HEK293 (cell line): ENCODE data around the gene MDM4.
A peak's percentile ranks its signal among the peaks of the same experiment; 100 is the strongest.

ENCODE experiments used
- BCL11B ChIP-seq: fragments of 450-650 bp; formaldehyde crosslinking; IDR thresholded peaks from 2 replicates; pipeline ENCODE4 v1.5.1; 2016; ENCODE audit warnings: low read depth, missing biosample characterization, missing genetic modification characterization
- HOXA7 ChIP-seq: sonication (generic); formaldehyde crosslinking; IDR thresholded peaks from 2 replicates; pipeline ENCODE4 v1.8.1; 2022; ENCODE audit warnings: missing genetic modification reagents, borderline replicate concordance
- HOXC10 ChIP-seq: sonication (generic); formaldehyde crosslinking; IDR thresholded peaks from 2 replicates; pipeline ENCODE4 v1.8.1; 2023; ENCODE audit warnings: mild to moderate bottlenecking, missing genetic modification reagents
- KLF16 ChIP-seq: fragments of 450-650 bp; formaldehyde crosslinking; IDR thresholded peaks from 2 replicates; pipeline ENCODE4 v1.5.1; 2017; ENCODE audit warnings: missing biosample characterization, missing genetic modification characterization
- KLF7 ChIP-seq: fragments of 450-650 bp; formaldehyde crosslinking; IDR thresholded peaks from 2 replicates; pipeline ENCODE4 v1.5.1; 2016; ENCODE audit warnings: missing biosample characterization, missing genetic modification characterization, borderline replicate concordance
- MYNN ChIP-seq: fragments of 450-650 bp; formaldehyde crosslinking; IDR thresholded peaks from 2 replicates; pipeline ENCODE4 v1.5.1; 2016; ENCODE audit warnings: missing biosample characterization, missing genetic modification characterization, borderline replicate concordance
- RBAK ChIP-seq: fragments of 450-650 bp; formaldehyde crosslinking; IDR thresholded peaks from 2 replicates; pipeline ENCODE4 v1.5.1; 2016; ENCODE audit warnings: missing biosample characterization, missing genetic modification characterization
- REPIN1 ChIP-seq: fragments of 450-650 bp; formaldehyde crosslinking; IDR thresholded peaks from 2 replicates; pipeline ENCODE4 v1.5.1; 2017; ENCODE audit warnings: missing biosample characterization, missing genetic modification characterization, low read depth
- SCRT1 ChIP-seq: fragments of 450-650 bp; formaldehyde crosslinking; IDR thresholded peaks from 2 replicates; pipeline ENCODE4 v1.5.1; 2016; ENCODE audit warnings: missing biosample characterization, missing genetic modification characterization, borderline replicate concordance
- SCRT2 ChIP-seq: fragments of 450-650 bp; formaldehyde crosslinking; IDR thresholded peaks from 2 replicates; pipeline ENCODE4 v1.5.1; 2016; ENCODE audit warnings: missing biosample characterization, missing genetic modification characterization
- TCF7L2 ChIP-seq: IDR thresholded peaks from 2 replicates; pipeline ENCODE4 v1.6.1; 2011; ENCODE audit warnings: low read depth, mild to moderate bottlenecking, inconsistent platforms, low read length, moderate library complexity, borderline replicate concordance
- WT1 ChIP-seq: fragments of 450-650 bp; formaldehyde crosslinking; IDR thresholded peaks from 2 replicates; pipeline ENCODE4 v1.5.1; 2016; ENCODE audit warnings: missing biosample characterization, missing genetic modification characterization
- YY1 ChIP-seq: fragments of 450-650 bp; formaldehyde crosslinking; IDR thresholded peaks from 2 replicates; pipeline ENCODE4 v1.5.1; 2018; ENCODE audit warnings: missing biosample characterization, missing genetic modification characterization
- ZBTB20 ChIP-seq: fragments of 450-650 bp; formaldehyde crosslinking; IDR thresholded peaks from 2 replicates; pipeline ENCODE4 v1.5.1; 2016; ENCODE audit warnings: missing biosample characterization, missing genetic modification characterization
- ZFP3 ChIP-seq: fragments of 450-650 bp; formaldehyde crosslinking; IDR thresholded peaks from 2 replicates; pipeline ENCODE4 v1.5.1; 2016; ENCODE audit warnings: low read depth, missing biosample characterization, missing genetic modification characterization
- ZNF140 ChIP-seq: fragments of 450-650 bp; formaldehyde crosslinking; IDR thresholded peaks from 2 replicates; pipeline ENCODE4 v1.5.1; 2016; ENCODE audit warnings: missing biosample characterization, missing genetic modification characterization
- ZNF146 ChIP-seq: fragments of 450-650 bp; formaldehyde crosslinking; IDR thresholded peaks from 2 replicates; pipeline ENCODE4 v1.5.1; 2016; ENCODE audit warnings: missing biosample characterization, missing genetic modification characterization
- ZNF175 ChIP-seq: fragments of 450-650 bp; formaldehyde crosslinking; IDR thresholded peaks from 2 replicates; pipeline ENCODE4 v1.5.1; 2016; ENCODE audit warnings: missing biosample characterization, missing genetic modification characterization
- ZNF2 ChIP-seq: fragments of 450-650 bp; formaldehyde crosslinking; IDR thresholded peaks from 2 replicates; pipeline ENCODE4 v1.5.1; 2016; ENCODE audit warnings: missing biosample characterization, missing genetic modification characterization
- ZNF223 ChIP-seq: fragments of 450-650 bp; formaldehyde crosslinking; IDR thresholded peaks from 2 replicates; pipeline ENCODE4 v1.5.1; 2016; ENCODE audit warnings: missing biosample characterization, missing genetic modification characterization
- ZNF274 ChIP-seq, 2 experiments: fragments of 200-500 bp in 1 of 2; fragments of 450-650 bp in 1 of 2; sonication (Bioruptor generic) in 1 of 2; formaldehyde crosslinking in 1 of 2; IDR thresholded peaks; 2 replicates each; pipeline versions ENCODE4 v1.5.1 to v1.6.1; 2014 to 2016; ENCODE audit warnings: borderline replicate concordance in 1 of 2, inconsistent platforms in 1 of 2, low read length in 1 of 2, missing biosample characterization in 1 of 2, missing genetic modification characterization in 1 of 2
- ZNF292 ChIP-seq: fragments of 450-650 bp; formaldehyde crosslinking; IDR thresholded peaks from 2 replicates; pipeline ENCODE4 v1.5.1; 2016; ENCODE audit warnings: low read depth, missing biosample characterization, missing genetic modification characterization, borderline replicate concordance
- ZNF366 ChIP-seq: fragments of 450-650 bp; formaldehyde crosslinking; conservative IDR thresholded peaks from 2 replicates; pipeline ENCODE4 v1.5.1; 2016; ENCODE audit warnings: missing biosample characterization, missing genetic modification characterization
- ZNF404 ChIP-seq: fragments of 450-650 bp; formaldehyde crosslinking; IDR thresholded peaks from 2 replicates; pipeline ENCODE4 v1.5.1; 2017; ENCODE audit warnings: missing biosample characterization, missing genetic modification characterization
- ZNF549 ChIP-seq: fragments of 450-650 bp; IDR thresholded peaks from 2 replicates; pipeline ENCODE4 v1.5.1; 2018; ENCODE audit warnings: missing biosample characterization, missing genetic modification characterization, mild to moderate bottlenecking, inconsistent platforms, moderate library complexity
- ZNF626 ChIP-seq: fragments of 450-650 bp; sonication (Bioruptor Pico); formaldehyde crosslinking; IDR thresholded peaks from 2 replicates; pipeline ENCODE4 v1.5.1; 2018; ENCODE audit warnings: missing biosample characterization, missing genetic modification characterization, inconsistent platforms
- ZNF707 ChIP-seq: fragments of 450-650 bp; formaldehyde crosslinking; IDR thresholded peaks from 2 replicates; pipeline ENCODE4 v1.5.1; 2016; ENCODE audit warnings: missing biosample characterization, missing genetic modification characterization
- ZNF785 ChIP-seq: fragments of 450-650 bp; formaldehyde crosslinking; IDR thresholded peaks from 2 replicates; pipeline ENCODE4 v1.5.1; 2016; ENCODE audit warnings: missing biosample characterization, missing genetic modification characterization
- ZNF792 ChIP-seq: fragments of 450-650 bp; formaldehyde crosslinking; IDR thresholded peaks from 2 replicates; pipeline ENCODE4 v1.5.1; 2016; ENCODE audit warnings: missing biosample characterization, missing genetic modification characterization
- ZNF837 ChIP-seq: fragments of 450-650 bp; formaldehyde crosslinking; IDR thresholded peaks from 2 replicates; pipeline ENCODE4 v1.5.1; 2016; ENCODE audit warnings: missing biosample characterization, missing genetic modification characterization
- ZSCAN16 ChIP-seq: fragments of 450-650 bp; formaldehyde crosslinking; IDR thresholded peaks from 2 replicates; pipeline ENCODE4 v1.5.1; 2016; ENCODE audit warnings: missing biosample characterization, missing genetic modification characterization
- ZSCAN23 ChIP-seq: fragments of 450-650 bp; formaldehyde crosslinking; IDR thresholded peaks from 2 replicates; pipeline ENCODE4 v1.5.1; 2016; ENCODE audit warnings: missing biosample characterization, missing genetic modification characterization
- TF ChIP-seq, protein P1 (sequence below): fragments of 450-650 bp; formaldehyde crosslinking; IDR thresholded peaks from 2 replicates; pipeline ENCODE4 v1.5.1; 2017; ENCODE audit warnings: missing biosample characterization, missing genetic modification characterization
- TF ChIP-seq, protein P2 (sequence below): fragments of 450-650 bp; formaldehyde crosslinking; IDR thresholded peaks from 2 replicates; pipeline ENCODE4 v1.5.1; 2017; ENCODE audit warnings: missing biosample characterization, missing genetic modification characterization
- TF ChIP-seq, protein P3 (sequence below): IDR thresholded peaks from 2 replicates; pipeline ENCODE4 v1.6.1; 2011; ENCODE audit warnings: mild to moderate bottlenecking, low read depth, low read length, borderline replicate concordance
- TF ChIP-seq, protein P4 (sequence below): fragments of 450-650 bp; formaldehyde crosslinking; IDR thresholded peaks from 2 replicates; pipeline ENCODE4 v1.5.1; 2016; ENCODE audit warnings: missing biosample characterization, missing genetic modification characterization, low read depth
- TF ChIP-seq, protein P5 (sequence below): fragments of 450-650 bp; formaldehyde crosslinking; IDR thresholded peaks from 2 replicates; pipeline ENCODE4 v1.5.1; 2016; ENCODE audit warnings: missing biosample characterization, missing genetic modification characterization

The MDM4 gene

DNA sequence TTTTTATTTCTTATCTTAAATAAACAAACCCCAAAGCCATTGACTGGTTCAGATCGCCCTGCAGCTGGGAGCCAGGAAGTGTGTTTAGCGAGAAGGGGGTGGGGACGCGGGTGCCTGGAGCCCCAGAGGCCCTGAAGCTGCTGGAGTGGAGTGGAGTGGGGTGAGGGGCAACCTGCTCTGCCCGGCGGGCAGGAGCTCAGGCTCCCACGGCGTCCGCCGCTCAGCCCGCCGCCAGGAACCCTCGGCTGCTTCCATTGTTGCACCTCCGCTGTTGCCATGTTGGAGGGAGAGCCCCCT is 22.3 kb upstream of the MDM4 start (continued):
- TF ChIP-seq, protein P1, sequence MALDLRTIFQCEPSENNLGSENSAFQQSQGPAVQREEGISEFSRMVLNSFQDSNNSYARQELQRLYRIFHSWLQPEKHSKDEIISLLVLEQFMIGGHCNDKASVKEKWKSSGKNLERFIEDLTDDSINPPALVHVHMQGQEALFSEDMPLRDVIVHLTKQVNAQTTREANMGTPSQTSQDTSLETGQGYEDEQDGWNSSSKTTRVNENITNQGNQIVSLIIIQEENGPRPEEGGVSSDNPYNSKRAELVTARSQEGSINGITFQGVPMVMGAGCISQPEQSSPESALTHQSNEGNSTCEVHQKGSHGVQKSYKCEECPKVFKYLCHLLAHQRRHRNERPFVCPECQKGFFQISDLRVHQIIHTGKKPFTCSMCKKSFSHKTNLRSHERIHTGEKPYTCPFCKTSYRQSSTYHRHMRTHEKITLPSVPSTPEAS: no peak
- no peak for TF ChIP-seq ZNF707 (tag by site-specific recombination)
- TF ChIP-seq ZNF292 (tag by site-specific recombination): no peak
- TF ChIP-seq ZNF140: no peak
- peak; percentile 44 for TF ChIP-seq YY1 (tag by site-specific recombination)
- TF ChIP-seq WT1 (tag by site-specific recombination): no peak
- TF ChIP-seq REPIN1 (tag by site-specific recombination): no peak
- no peak; the same call in 1 of the 2 replicates for TF ChIP-seq KLF16
- TF ChIP-seq, protein P2, sequence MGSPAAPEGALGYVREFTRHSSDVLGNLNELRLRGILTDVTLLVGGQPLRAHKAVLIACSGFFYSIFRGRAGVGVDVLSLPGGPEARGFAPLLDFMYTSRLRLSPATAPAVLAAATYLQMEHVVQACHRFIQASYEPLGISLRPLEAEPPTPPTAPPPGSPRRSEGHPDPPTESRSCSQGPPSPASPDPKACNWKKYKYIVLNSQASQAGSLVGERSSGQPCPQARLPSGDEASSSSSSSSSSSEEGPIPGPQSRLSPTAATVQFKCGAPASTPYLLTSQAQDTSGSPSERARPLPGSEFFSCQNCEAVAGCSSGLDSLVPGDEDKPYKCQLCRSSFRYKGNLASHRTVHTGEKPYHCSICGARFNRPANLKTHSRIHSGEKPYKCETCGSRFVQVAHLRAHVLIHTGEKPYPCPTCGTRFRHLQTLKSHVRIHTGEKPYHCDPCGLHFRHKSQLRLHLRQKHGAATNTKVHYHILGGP: no peak
- 0 out of 2 replicates have a peak, but pooled peaks have one; percentile 30 for TF ChIP-seq ZNF785
- no peak for TF ChIP-seq ZNF2 (tag by site-specific recombination)
- TF ChIP-seq ZNF792 (tag by site-specific recombination): no peak
- TF ChIP-seq, protein P3, sequence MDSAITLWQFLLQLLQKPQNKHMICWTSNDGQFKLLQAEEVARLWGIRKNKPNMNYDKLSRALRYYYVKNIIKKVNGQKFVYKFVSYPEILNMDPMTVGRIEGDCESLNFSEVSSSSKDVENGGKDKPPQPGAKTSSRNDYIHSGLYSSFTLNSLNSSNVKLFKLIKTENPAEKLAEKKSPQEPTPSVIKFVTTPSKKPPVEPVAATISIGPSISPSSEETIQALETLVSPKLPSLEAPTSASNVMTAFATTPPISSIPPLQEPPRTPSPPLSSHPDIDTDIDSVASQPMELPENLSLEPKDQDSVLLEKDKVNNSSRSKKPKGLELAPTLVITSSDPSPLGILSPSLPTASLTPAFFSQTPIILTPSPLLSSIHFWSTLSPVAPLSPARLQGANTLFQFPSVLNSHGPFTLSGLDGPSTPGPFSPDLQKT: no peak
- no peak for TF ChIP-seq TCF7L2
- TF ChIP-seq ZNF223 (tag by site-specific recombination): no peak
- no peak for TF ChIP-seq ZNF366 (tag by site-specific recombination)
- TF ChIP-seq BCL11B: no peak
- no peak for TF ChIP-seq MYNN
- no peak for TF ChIP-seq ZNF404
- no peak for TF ChIP-seq RBAK
- TF ChIP-seq ZNF146 (tag by site-specific recombination): no peak
- TF ChIP-seq ZSCAN23 (tag by site-specific recombination): no peak
- TF ChIP-seq ZNF175 (tag by site-specific recombination): no peak
- no peak for TF ChIP-seq ZNF274 (IDR thresholded peaks at IDR 0.05; ENCODE audit: low read length)
- TF ChIP-seq ZNF274 (tag by site-specific recombination; IDR thresholded peaks at IDR 0.05; ENCODE audit: borderline replicate concordance): no peak
- TF ChIP-seq ZSCAN16 (tag by site-specific recombination): no peak
- TF ChIP-seq ZNF626 (tag by site-specific recombination): no peak
- TF ChIP-seq ZBTB20: no peak
- TF ChIP-seq ZNF837 (tag by site-specific recombination): no peak
- no peak for TF ChIP-seq HOXC10 (CRISPR knock-in tag)
- no peak for TF ChIP-seq SCRT1 (tag by site-specific recombination)
- no peak for TF ChIP-seq SCRT2 (tag by site-specific recombination)
- TF ChIP-seq ZNF549 (tag by site-specific recombination): no peak
- TF ChIP-seq ZFP3: no peak
- TF ChIP-seq HOXA7: no peak
- TF ChIP-seq, protein P4, sequence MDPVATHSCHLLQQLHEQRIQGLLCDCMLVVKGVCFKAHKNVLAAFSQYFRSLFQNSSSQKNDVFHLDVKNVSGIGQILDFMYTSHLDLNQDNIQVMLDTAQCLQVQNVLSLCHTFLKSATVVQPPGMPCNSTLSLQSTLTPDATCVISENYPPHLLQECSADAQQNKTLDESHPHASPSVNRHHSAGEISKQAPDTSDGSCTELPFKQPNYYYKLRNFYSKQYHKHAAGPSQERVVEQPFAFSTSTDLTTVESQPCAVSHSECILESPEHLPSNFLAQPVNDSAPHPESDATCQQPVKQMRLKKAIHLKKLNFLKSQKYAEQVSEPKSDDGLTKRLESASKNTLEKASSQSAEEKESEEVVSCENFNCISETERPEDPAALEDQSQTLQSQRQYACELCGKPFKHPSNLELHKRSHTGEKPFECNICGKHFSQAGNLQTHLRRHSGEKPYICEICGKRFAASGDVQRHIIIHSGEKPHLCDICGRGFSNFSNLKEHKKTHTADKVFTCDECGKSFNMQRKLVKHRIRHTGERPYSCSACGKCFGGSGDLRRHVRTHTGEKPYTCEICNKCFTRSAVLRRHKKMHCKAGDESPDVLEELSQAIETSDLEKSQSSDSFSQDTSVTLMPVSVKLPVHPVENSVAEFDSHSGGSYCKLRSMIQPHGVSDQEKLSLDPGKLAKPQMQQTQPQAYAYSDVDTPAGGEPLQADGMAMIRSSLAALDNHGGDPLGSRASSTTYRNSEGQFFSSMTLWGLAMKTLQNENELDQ (tag by site-specific recombination): no peak
- TF ChIP-seq KLF7 (tag by site-specific recombination): no peak; the same call in 1 of the 2 replicates
- TF ChIP-seq, protein P5, sequence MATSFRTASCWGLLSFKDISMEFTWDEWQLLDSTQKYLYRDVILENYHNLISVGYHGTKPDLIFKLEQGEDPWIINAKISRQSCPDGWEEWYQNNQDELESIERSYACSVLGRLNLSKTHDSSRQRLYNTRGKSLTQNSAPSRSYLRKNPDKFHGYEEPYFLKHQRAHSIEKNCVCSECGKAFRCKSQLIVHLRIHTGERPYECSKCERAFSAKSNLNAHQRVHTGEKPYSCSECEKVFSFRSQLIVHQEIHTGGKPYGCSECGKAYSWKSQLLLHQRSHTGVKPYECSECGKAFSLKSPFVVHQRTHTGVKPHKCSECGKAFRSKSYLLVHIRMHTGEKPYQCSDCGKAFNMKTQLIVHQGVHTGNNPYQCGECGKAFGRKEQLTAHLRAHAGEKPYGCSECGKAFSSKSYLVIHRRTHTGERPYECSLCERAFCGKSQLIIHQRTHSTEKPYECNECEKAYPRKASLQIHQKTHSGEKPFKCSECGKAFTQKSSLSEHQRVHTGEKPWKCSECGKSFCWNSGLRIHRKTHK (tag by site-specific recombination): no peak
